Measurements from ENCODE around the gene PTH1R.

The PTH1R gene

GRCh38 chr3:46877406-46878125 lies at the start of gene PTH1R:
Gene PTH1R (plus strand): TSS chr3:46877721. CDS start chr3:46883560, 5,839 bp downstream.
- no peak for TF ChIP-seq MYC (IDR thresholded peaks at IDR 0.05; ENCODE audit: low read depth, low read length)
- no peak for TF ChIP-seq MAX (IDR thresholded peaks at IDR 0.05; ENCODE audit: low read depth, low read length)
- no peak for TF ChIP-seq CTCF (IDR thresholded peaks at IDR 0.05; ENCODE audit: low read depth, low read length)
- TF ChIP-seq POLR2A (IDR thresholded peaks at IDR 0.05; ENCODE audit: extremely low read depth, insufficient read length), result no peak

DNA sequence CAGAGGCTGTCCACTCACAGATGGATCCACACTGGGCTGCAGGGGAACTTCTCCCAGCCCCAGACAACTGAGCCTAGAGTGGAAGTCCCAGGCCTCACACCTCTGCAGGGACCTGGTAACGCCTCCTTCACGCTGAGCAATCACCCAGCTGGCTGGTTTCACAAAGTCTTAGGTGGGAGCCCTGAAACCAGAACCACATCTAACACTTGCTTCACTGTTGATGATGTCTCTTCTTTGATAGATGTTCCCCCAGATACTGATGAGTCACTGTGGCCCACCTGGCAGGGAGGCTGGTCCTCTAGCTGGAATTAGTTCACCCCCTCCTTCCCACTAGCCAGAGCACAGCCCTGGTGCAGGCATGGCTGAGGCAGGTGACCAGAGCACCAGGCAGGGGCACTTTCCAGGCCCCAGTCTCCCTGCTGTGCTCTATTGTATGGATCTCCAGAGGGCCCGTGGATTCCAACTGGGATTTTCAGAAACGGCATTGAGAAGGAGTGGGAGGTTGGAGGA lies 47.8 kb upstream of the PTH1R start:
- no peak for DNase-seq (ENCODE audit: low read depth)
- no peak overlapping the region for H3K4me3 ChIP-seq (ENCODE audit: low read depth, low read length)
- TF ChIP-seq MAX (IDR thresholded peaks at IDR 0.05; ENCODE audit: low read depth, low read length) (no peak), POLR2A (IDR thresholded peaks at IDR 0.05; ENCODE audit: extremely low read depth, insufficient read length) (no peak), MYC (IDR thresholded peaks at IDR 0.05; ENCODE audit: low read depth, low read length) (no peak), CTCF (IDR thresholded peaks at IDR 0.05; ENCODE audit: low read depth, low read length) (no peak)

More at GRCh38 chr3:46877406-46878125, at the start of gene PTH1R:
- DNase-seq (ENCODE audit: low read depth), result no peak
- no peak within 1 kb of the TSS for H3K4me3 ChIP-seq (ENCODE audit: low read depth, low read length)

- DNase-seq (ENCODE audit: low read depth), result no peak
- TF ChIP-seq MAX (IDR thresholded peaks at IDR 0.05; ENCODE audit: low read depth, low read length) (no peak), CTCF (IDR thresholded peaks at IDR 0.05; ENCODE audit: low read depth, low read length) (no peak), MYC (IDR thresholded peaks at IDR 0.05; ENCODE audit: low read depth, low read length) (no peak), POLR2A (IDR thresholded peaks at IDR 0.05; ENCODE audit: extremely low read depth, insufficient read length) (no peak)
- H3K4me3 ChIP-seq (ENCODE audit: low read depth, low read length), result no peak overlapping the region
These were observed 46.7 kb upstream of the PTH1R start for GRCh38 chr3:46830801-46831200.

- no peak overlapping the region for H3K4me3 ChIP-seq (ENCODE audit: low read depth, low read length)
- TF ChIP-seq MYC (IDR thresholded peaks at IDR 0.05; ENCODE audit: low read depth, low read length) (no peak), POLR2A (IDR thresholded peaks at IDR 0.05; ENCODE audit: extremely low read depth, insufficient read length) (no peak), MAX (IDR thresholded peaks at IDR 0.05; ENCODE audit: low read depth, low read length) (no peak), CTCF (IDR thresholded peaks at IDR 0.05; ENCODE audit: low read depth, low read length) (no peak)
- DNase-seq (ENCODE audit: low read depth), result no peak
These were observed 46.2 kb upstream of the PTH1R start for GRCh38 chr3:46831316-46831715.

- TF ChIP-seq MAX (IDR thresholded peaks at IDR 0.05; ENCODE audit: low read depth, low read length), result no peak
- TF ChIP-seq CTCF (IDR thresholded peaks at IDR 0.05; ENCODE audit: low read depth, low read length), result no peak
- TF ChIP-seq POLR2A (IDR thresholded peaks at IDR 0.05; ENCODE audit: extremely low read depth, insufficient read length), result no peak
- no peak for TF ChIP-seq MYC (IDR thresholded peaks at IDR 0.05; ENCODE audit: low read depth, low read length)
- no peak overlapping the region for H3K4me3 ChIP-seq (ENCODE audit: low read depth, low read length)
- no peak for DNase-seq (ENCODE audit: low read depth)
These were observed 45.7 kb upstream of the PTH1R start for GRCh38 chr3:46831841-46832240.

All from NB4 (cell line).